Activated naive CD8-positive, alpha-beta T cell treated with anti-CD3 and anti-CD28 coated beads, Interleukin-2, amount 10 ng/mL, durations not matched to agents 7 days and 5 days (primary cell): ENCODE data around the gene PMS2. TPM values are rescaled to one million over a fixed set of nuclear protein-coding genes. Genes with fewer than 3 reads are reported as not detected.
A peak's percentile ranks its signal among the peaks of the same experiment; 100 is the strongest.
"Not testable (repeated sequence)": the region's sequence is repeated elsewhere in the genome, so short reads cannot be mapped to it uniquely, and the experiment has no call there.

Experiments used
- ATAC-seq: fragments of 150-1000 bp; cut with Tn5 transposase; one replicate; pipeline ENCODE4 v1.10.0; 2021; ENCODE audit warnings: low read depth, moderate library complexity
- POLR2A ChIA-PET: fragments of 350-600 bp; sonication (Branson Sonifier 250); formaldehyde crosslinking; loops from one replicate; lab custom pipeline; 2021; ENCODE audit warnings: antibody characterized with exemption; lab: Charles Lee
- DNase-seq: peaks from one replicate; pipeline ENCODE4 v3.0.0; 2021
- H3K27ac Mint-ChIP-seq: one replicate; pipeline ENCODE4 v1.8.0; 2022; ENCODE audit warnings: mild to moderate bottlenecking, mixed read lengths
- H3K27me3 Mint-ChIP-seq: one replicate; pipeline ENCODE4 v1.8.0; 2022; ENCODE audit warnings: mild to moderate bottlenecking, moderate library complexity, mixed read lengths
- H3K36me3 Mint-ChIP-seq: one replicate; pipeline ENCODE4 v1.8.0; 2021; ENCODE audit warnings: mild to moderate bottlenecking, mixed read lengths
- H3K4me1 Mint-ChIP-seq: one replicate; pipeline ENCODE4 v1.8.0; 2021; ENCODE audit warnings: mixed read lengths
- H3K4me3 Mint-ChIP-seq: one replicate; pipeline ENCODE4 v1.8.0; 2022; ENCODE audit warnings: mild to moderate bottlenecking, moderate library complexity, mixed read lengths
- H3K9me3 Mint-ChIP-seq: one replicate; pipeline ENCODE4 v1.8.0; 2021; ENCODE audit warnings: mixed read lengths
- total RNA-seq, 2 experiments: library from RNA; stranded (reverse); gene quantifications; one replicate each; pipeline ENCODE4 v1.2.3, GENCODE V29; 2021

The PMS2 gene
- total RNA-seq, 2 experiments from 2014 or later: 21.1 to 24.1 TPM

DNA sequence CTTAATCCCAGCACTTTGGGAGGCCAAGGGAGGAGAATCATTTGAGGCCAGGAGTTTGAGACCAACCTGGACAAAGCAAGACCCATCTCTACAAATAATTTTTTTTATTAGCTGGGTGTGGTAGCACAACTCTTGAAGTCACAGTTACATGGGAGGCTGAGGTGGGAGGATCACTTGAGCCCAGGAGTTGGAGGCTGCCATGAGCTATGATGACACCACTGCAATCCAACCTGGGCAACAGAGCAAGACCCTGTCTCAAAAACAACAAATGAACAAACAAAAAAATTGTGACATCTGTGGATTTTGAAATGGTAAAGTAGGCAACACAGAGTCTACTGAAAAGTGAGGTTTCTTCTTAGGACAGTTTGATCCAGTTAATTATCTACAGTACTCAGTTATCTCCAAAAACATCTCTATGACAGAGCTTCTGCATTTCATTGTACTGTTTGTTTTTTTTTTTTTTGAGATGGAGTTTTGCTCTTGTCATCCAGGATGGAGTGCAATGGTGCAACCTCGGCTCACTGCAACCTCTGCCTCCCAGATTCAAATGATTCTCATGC lies 19.0 kb upstream of the PMS2 start:
- DNase-seq: no peak
- H3K27me3 Mint-ChIP-seq: no peaks in the 10 kb centered on the region
- H3K9me3 Mint-ChIP-seq: no peaks in the 10 kb centered on the region
- peaks cover 26% of the 10 kb centered on the region for H3K36me3 Mint-ChIP-seq
- peak overlapping the region; percentile 36 for H3K27ac Mint-ChIP-seq
- no peak overlapping the region for H3K4me3 Mint-ChIP-seq
- POLR2A ChIA-PET: no interaction called here
- ATAC-seq: no peak
- H3K4me1 Mint-ChIP-seq: peaks cover 17% of the 10 kb centered on the region

DNA sequence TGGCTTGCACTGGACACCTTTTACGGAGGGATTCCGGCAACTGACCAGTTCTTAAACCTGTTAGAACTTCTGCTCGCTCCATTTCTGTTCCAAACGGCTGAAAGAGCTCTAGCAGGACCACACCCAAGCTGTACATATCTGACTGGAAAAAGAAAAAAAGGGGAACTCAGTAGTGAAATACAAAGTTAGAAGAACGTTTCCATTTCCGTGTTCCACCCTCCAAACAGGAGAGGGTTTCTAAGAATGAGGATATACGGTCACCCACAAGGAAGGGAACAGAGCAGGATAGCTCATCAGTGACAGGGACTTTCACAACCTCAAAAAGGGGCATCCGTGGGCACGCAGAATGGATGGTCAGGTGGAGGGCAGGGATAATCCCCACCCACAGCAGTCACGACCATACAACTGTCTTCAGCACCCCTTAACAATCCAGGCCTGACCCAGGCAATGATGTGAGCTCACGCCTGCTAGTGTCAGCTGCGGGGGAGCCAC lies 18.0 kb upstream of the PMS2 start:
- H3K4me1 Mint-ChIP-seq: peaks cover 17% of the 10 kb centered on the region
- POLR2A ChIA-PET: interaction anchor here (0.6 to 2.0 kb wide), 4 partner anchors 14 to 34 kb away, joined by 3 to 9 read pairs (median 3); partner anchors contain the start of genes AIMP2 and PMS2
- peaks cover 30% of the 10 kb centered on the region for H3K36me3 Mint-ChIP-seq
- H3K4me3 Mint-ChIP-seq: peak overlapping the region; percentile 74
- no peaks in the 10 kb centered on the region for H3K27me3 Mint-ChIP-seq
- no peaks in the 10 kb centered on the region for H3K9me3 Mint-ChIP-seq
- no peak for ATAC-seq
- DNase-seq: no peak
- peak overlapping the region; percentile 91 for H3K27ac Mint-ChIP-seq

- POLR2A ChIA-PET: interaction anchor here (0.6 to 2.0 kb wide), 4 partner anchors 15 to 35 kb away, joined by 3 to 9 read pairs (median 3); partner anchors contain the start of genes AIMP2 and PMS2
- peak overlapping the region; percentile 91 for H3K27ac Mint-ChIP-seq
- H3K27me3 Mint-ChIP-seq: no peaks in the 10 kb centered on the region
- ATAC-seq: peak; percentile 100
- peak overlapping the region; percentile 74 for H3K4me3 Mint-ChIP-seq
- peaks cover 33% of the 10 kb centered on the region for H3K36me3 Mint-ChIP-seq
- peak; percentile 71 for DNase-seq
- no peaks in the 10 kb centered on the region for H3K9me3 Mint-ChIP-seq
- peaks cover 17% of the 10 kb centered on the region for H3K4me1 Mint-ChIP-seq
These were observed 17.4 kb upstream of the PMS2 start for GRCh38 chr7:6026011-6026819.

DNA sequence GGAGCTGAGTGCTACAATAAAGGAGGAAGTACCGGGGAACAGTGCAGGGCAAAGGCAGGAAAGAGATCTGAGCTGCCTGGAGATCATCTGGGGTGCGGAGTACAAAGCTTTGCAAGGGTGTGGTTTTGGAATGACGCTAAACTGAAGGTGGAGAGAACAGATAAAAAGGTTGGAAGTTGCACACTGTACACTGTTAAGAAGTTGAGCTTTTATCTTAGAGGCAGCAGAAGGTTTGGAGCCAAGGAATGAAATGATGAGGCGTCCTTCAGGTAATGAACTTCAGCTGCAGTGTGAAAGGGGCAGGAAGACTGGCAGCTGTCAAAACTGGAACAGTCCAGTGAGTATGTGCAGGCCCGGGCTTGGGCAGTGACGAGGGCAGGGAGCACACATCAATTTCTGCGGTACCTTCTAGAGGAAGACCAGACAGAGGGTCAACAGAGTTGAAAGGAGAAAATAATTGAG lies 15.2 kb upstream of the PMS2 start:
- Mint-ChIP-seq H3K9me3 (no peaks in the 10 kb centered on the region), H3K4me3 (no peak overlapping the region), H3K27me3 (no peaks in the 10 kb centered on the region), H3K27ac (no peak overlapping the region), H3K4me1 (peaks cover 17% of the 10 kb centered on the region), H3K36me3 (peaks cover 30% of the 10 kb centered on the region)
- ATAC-seq: no peak
- DNase-seq: no peak
- POLR2A ChIA-PET: no interaction called here

DNA sequence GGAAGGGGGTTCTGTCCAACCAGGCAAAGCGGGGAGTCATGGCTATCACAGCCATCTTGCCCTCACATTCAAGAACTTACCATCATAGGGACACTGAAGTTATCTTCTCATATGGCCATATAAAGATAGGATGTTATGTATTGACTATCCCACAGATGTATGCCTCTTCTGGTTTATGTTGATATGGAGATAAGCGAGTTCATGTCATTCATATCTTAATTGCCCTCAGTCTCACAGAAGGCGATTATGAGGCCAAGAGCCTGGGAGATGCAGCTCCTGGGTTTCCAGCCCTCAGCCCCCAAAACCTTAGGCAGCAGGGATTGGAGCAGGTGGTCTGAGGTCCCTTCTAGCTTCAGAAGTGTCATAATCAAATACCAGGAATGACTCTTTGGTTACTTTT lies 13.9 kb upstream of the PMS2 start:
- ATAC-seq (no peak), DNase-seq (no peak)
- H3K27me3 Mint-ChIP-seq: no peaks in the 10 kb centered on the region
- H3K27ac Mint-ChIP-seq: no peak overlapping the region
- H3K4me3 Mint-ChIP-seq: no peak overlapping the region
- no peaks in the 10 kb centered on the region for H3K9me3 Mint-ChIP-seq
- peaks cover 27% of the 10 kb centered on the region for H3K36me3 Mint-ChIP-seq
- POLR2A ChIA-PET: no interaction called here
- H3K4me1 Mint-ChIP-seq: peaks cover 17% of the 10 kb centered on the region

- no peaks in the 10 kb centered on the region for H3K27me3 Mint-ChIP-seq
- no peak overlapping the region for H3K4me3 Mint-ChIP-seq
- no peaks in the 10 kb centered on the region for H3K4me1 Mint-ChIP-seq
- H3K9me3 Mint-ChIP-seq: no peaks in the 10 kb centered on the region
- peaks cover 25% of the 10 kb centered on the region for H3K36me3 Mint-ChIP-seq
- no peak for ATAC-seq
- H3K27ac Mint-ChIP-seq: peak overlapping the region; percentile 49
- no peak for DNase-seq
- POLR2A ChIA-PET: no interaction called here
These were observed 11.8 kb upstream of the PMS2 start for GRCh38 chr7:6020371-6021286.

DNA sequence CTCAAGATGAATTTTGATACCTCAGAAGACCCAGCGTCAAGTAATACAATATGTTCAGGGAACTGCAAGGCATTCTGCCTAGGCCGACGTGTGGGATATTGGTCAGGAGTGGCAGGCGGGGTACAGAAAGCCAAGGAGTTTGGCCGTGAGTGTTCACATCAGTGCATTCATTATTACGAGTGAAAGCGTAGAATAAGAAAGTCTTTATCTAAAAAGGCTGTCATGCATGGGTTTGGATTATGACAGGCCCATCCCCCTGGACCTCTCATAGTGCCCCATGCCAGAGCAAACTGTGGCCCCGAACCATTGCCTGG lies 7.8 kb upstream of the PMS2 start:
- H3K27ac Mint-ChIP-seq: no peak overlapping the region
- POLR2A ChIA-PET: no interaction called here
- DNase-seq: no peak
- no peaks in the 10 kb centered on the region for H3K9me3 Mint-ChIP-seq
- peaks cover 12% of the 10 kb centered on the region for H3K36me3 Mint-ChIP-seq
- H3K27me3 Mint-ChIP-seq: no peaks in the 10 kb centered on the region
- peaks cover 6% of the 10 kb centered on the region for H3K4me1 Mint-ChIP-seq
- no peak for ATAC-seq
- no peak overlapping the region for H3K4me3 Mint-ChIP-seq

GRCh38 chr7:6015917-6016652 lies 7.2 kb upstream of the PMS2 start:
- Mint-ChIP-seq H3K27ac (no peak overlapping the region), H3K4me1 (peaks cover 6% of the 10 kb centered on the region), H3K4me3 (no peak overlapping the region), H3K9me3 (no peaks in the 10 kb centered on the region), H3K36me3 (peaks cover 11% of the 10 kb centered on the region), H3K27me3 (no peaks in the 10 kb centered on the region)
- no peak for DNase-seq
- POLR2A ChIA-PET: no interaction called here
- no peak for ATAC-seq

GRCh38 chr7:6012355-6013104 lies 3.7 kb upstream of the PMS2 start:
- no peak for DNase-seq
- Mint-ChIP-seq H3K4me1 (peaks cover 15% of the 10 kb centered on the region), H3K9me3 (no peaks in the 10 kb centered on the region), H3K4me3 (no peak overlapping the region), H3K27me3 (no peaks in the 10 kb centered on the region), H3K27ac (no peak overlapping the region), H3K36me3 (peaks cover 4% of the 10 kb centered on the region)
- no peak for ATAC-seq
- POLR2A ChIA-PET: no interaction called here

DNA sequence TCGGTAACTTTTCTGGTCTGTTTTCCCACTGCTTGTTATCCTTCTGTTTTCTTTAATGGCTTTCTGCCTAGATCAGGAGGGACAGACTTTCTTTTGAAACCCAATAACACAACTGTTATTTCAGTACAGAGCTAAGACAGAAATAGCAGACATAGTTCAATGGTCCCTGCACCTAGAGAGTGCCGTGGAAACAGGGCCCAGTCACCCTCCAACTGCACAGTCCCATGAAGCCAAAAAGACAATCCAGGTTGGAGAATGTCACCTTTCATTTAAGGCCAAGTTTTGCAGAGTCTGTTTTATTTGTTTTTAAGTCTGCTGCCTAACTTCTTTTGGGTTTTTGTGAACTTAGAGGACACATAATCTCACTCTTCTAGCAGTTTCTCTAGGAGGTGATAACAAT lies 2.7 kb upstream of the PMS2 start:
- ATAC-seq: no peak
- no peak overlapping the region for H3K4me3 Mint-ChIP-seq
- H3K4me1 Mint-ChIP-seq: peaks cover 22% of the 10 kb centered on the region
- H3K9me3 Mint-ChIP-seq: no peaks in the 10 kb centered on the region
- POLR2A ChIA-PET: no interaction called here
- H3K27me3 Mint-ChIP-seq: no peaks in the 10 kb centered on the region
- no peak overlapping the region for H3K27ac Mint-ChIP-seq
- DNase-seq: no peak
- H3K36me3 Mint-ChIP-seq: peaks cover 4% of the 10 kb centered on the region

DNA sequence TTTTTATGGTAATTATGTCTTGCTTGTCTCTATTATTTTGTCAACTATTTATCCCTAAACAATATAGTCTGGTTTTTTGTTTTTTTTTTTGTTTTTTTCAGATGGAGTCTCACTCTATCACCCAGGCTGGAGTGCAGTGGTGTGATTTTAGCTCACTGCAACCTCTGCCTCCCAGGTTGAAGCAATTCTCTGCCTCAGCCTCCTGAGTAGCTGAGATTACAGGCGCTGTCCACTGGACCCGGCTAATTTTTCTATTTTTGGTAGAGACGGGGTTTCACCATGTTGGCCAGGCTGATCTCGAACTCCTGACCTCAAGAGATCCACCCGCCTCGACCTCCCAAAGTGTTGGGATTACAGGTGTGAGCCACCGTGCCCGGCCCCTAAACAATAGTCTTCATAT lies 1.5 kb upstream of the PMS2 start:
- peak overlapping the region; percentile 89 for H3K4me3 Mint-ChIP-seq
- peak overlapping the region; percentile 85 for H3K27ac Mint-ChIP-seq
- DNase-seq, H3K27me3 Mint-ChIP-seq, ATAC-seq, POLR2A ChIA-PET, H3K9me3 Mint-ChIP-seq, H3K36me3 Mint-ChIP-seq: not testable (repeated sequence)
- peaks cover 22% of the 10 kb centered on the region for H3K4me1 Mint-ChIP-seq
